Endothelial cell of umbilical vein (primary cell): ENCODE results near the gene ANKHD1. TPM values are rescaled to one million over a fixed set of nuclear protein-coding genes. Genes with fewer than 3 reads are reported as not detected.

Experiments used
- BruUV-seq: library from RNA; stranded (reverse); fragments of 400-500 nt; replicated peaks from 2 replicates; lab custom pipeline; 2021; lab: Mats Ljungman, UMichigan
- CTCF ChIA-PET: fragments of 300-600, 350-600 bp; sonication (Branson Sonifier 250); formaldehyde crosslinking; loops from one replicate; lab custom pipeline; 2021; ENCODE audit warnings: antibody characterized with exemption, inconsistent platforms; lab: Charles Lee
- POLR2A ChIA-PET: fragments of 300-600, 350-600 bp; sonication (Branson Sonifier 250); formaldehyde crosslinking; loops from one replicate; lab custom pipeline; 2021; ENCODE audit warnings: antibody characterized with exemption, inconsistent platforms; lab: Charles Lee
- DNase-seq: peaks from one replicate; pipeline ENCODE4 v3.0.0-alpha.2; 2011; ENCODE audit warnings: low read depth, low spot score
- FAIRE-seq: peaks from 2 replicates; lab custom pipeline; 2011; peaks lifted over from hg19 to GRCh38; lab: Jason Lieb, UNC
- H2AFZ ChIP-seq: 2 replicates; pipeline ENCODE4 v1.6.0; 2012; ENCODE audit warnings: low read depth, low read length, control low read depth, inconsistent platforms
- H3K27ac ChIP-seq: 2 replicates; pipeline ENCODE4 v1.5.1; 2011; ENCODE audit warnings: low read depth, mild to moderate bottlenecking, control low read depth, low read length, moderate library complexity; ENCODE audit not compliant: insufficient read depth
- H3K27me3 ChIP-seq, 2 experiments: 2 replicates each; pipeline versions ENCODE4 v1.6.0 to v1.6.1; 2011; ENCODE audit warnings: low read length in 2 of 2, mixed read lengths in 1 of 2; ENCODE audit not compliant: control insufficient read depth in 2 of 2, insufficient read depth in 2 of 2
- H3K36me3 ChIP-seq, 2 experiments: 2 replicates in 1 of 2; 3 replicates in 1 of 2; pipeline ENCODE4 v1.5.1; 2011; ENCODE audit warnings: low read length in 2 of 2, mild to moderate bottlenecking in 1 of 2, moderate library complexity in 1 of 2; ENCODE audit not compliant: control insufficient read depth in 2 of 2, insufficient read depth in 2 of 2; ENCODE audit errors: extremely low read depth in 1 of 2
- H3K4me1 ChIP-seq: 3 replicates; pipeline ENCODE4 v1.5.1; 2011; ENCODE audit warnings: mild to moderate bottlenecking, low read length; ENCODE audit not compliant: control insufficient read depth, insufficient read depth; ENCODE audit errors: extremely low read depth
- H3K4me2 ChIP-seq: 2 replicates; pipeline ENCODE4 v1.6.1; 2011; ENCODE audit warnings: low read length, control low read depth, mixed read lengths; ENCODE audit not compliant: insufficient read depth
- H3K4me3 ChIP-seq, 3 experiments: fragments of 200-600 bp in 1 of 3; sonication (generic), shearing (Covaris generic) in 1 of 3; replicated peaks in 1 of 3; 2 replicates each; pipeline ENCODE4 v1.5.1; 2011 to 2016; ENCODE audit warnings: control low read depth in 3 of 3, low read length in 3 of 3, mild to moderate bottlenecking in 2 of 3, inconsistent platforms in 1 of 3, low read depth in 1 of 3, moderate library complexity in 1 of 3; ENCODE audit not compliant: insufficient read depth in 1 of 3
- H3K79me2 ChIP-seq: 2 replicates; pipeline ENCODE4 v1.6.0; 2012; ENCODE audit warnings: low read length, inconsistent platforms; ENCODE audit not compliant: control insufficient read depth, insufficient read depth
- H3K9ac ChIP-seq: replicated peaks from 2 replicates; pipeline ENCODE3; 2011; ENCODE audit warnings: low read length, control low read depth; ENCODE audit not compliant: insufficient read depth; ENCODE audit errors: extremely low read depth
- H3K9me1 ChIP-seq: replicated peaks from 3 replicates; pipeline ENCODE4 v1.6.0; 2011; ENCODE audit warnings: mild to moderate bottlenecking, low read length; ENCODE audit not compliant: control insufficient read depth, insufficient read depth; ENCODE audit errors: extremely low read depth
- H3K9me3 ChIP-seq: replicated peaks from 2 replicates; pipeline ENCODE4 v1.5.1; 2012; ENCODE audit warnings: low read length, inconsistent platforms; ENCODE audit not compliant: control insufficient read depth, insufficient read depth
- H4K20me1 ChIP-seq: replicated peaks from 2 replicates; pipeline ENCODE3; 2011; ENCODE audit warnings: mild to moderate bottlenecking, low read length; ENCODE audit not compliant: control insufficient read depth, insufficient read depth; ENCODE audit errors: extremely low read depth
- CTCF ChIP-seq, 2 donors: IDR thresholded peaks; 1 replicate in 1 of 2; 2 replicates in 1 of 2; pipeline ENCODE4 v1.5.1; 2011; ENCODE audit warnings: low read length in 2 of 2, mild to moderate bottlenecking in 2 of 2, moderate library complexity in 2 of 2, control low read depth in 1 of 2, inconsistent platforms in 1 of 2, low read depth in 1 of 2; ENCODE audit not compliant: insufficient read depth in 1 of 2; ENCODE audit errors: extremely low read depth in 1 of 2
- EZH2 ChIP-seq: IDR thresholded peaks from 2 replicates; pipeline ENCODE4 v1.6.1; 2012; ENCODE audit warnings: borderline replicate concordance, low read depth, mild to moderate bottlenecking, moderate library complexity, low read length, inconsistent platforms; ENCODE audit not compliant: severe bottlenecking
- FOS ChIP-seq: IDR thresholded peaks from 2 replicates; pipeline ENCODE4 v1.6.1; 2011; ENCODE audit warnings: mild to moderate bottlenecking, low read length, moderate library complexity, borderline replicate concordance; ENCODE audit not compliant: insufficient read depth
- GATA2 ChIP-seq: IDR thresholded peaks from 2 replicates; pipeline ENCODE4 v1.7.0; 2011; ENCODE audit warnings: low read depth, mild to moderate bottlenecking, moderate library complexity, mixed read lengths, low read length; ENCODE audit not compliant: insufficient read length, insufficient read depth
- JUN ChIP-seq: IDR thresholded peaks from 2 replicates; pipeline ENCODE4 v1.6.1; 2011; ENCODE audit warnings: borderline replicate concordance, low read depth; ENCODE audit not compliant: insufficient read length, insufficient read depth
- MAX ChIP-seq: IDR thresholded peaks from 2 replicates; pipeline ENCODE4 v1.6.1; 2011; ENCODE audit not compliant: insufficient read depth, insufficient read length
- MYC ChIP-seq: IDR thresholded peaks from one replicate; pipeline ENCODE4 v1.6.1; 2011; ENCODE audit warnings: mild to moderate bottlenecking, low read depth, low read length
- POLR2A ChIP-seq: IDR thresholded peaks from 2 replicates; pipeline ENCODE4 v1.6.1; 2012; ENCODE audit warnings: low read depth, mild to moderate bottlenecking, control low read depth, low read length
- POLR2AphosphoS5 ChIP-seq: IDR thresholded peaks from 2 replicates; pipeline ENCODE4 v1.6.1; 2012; ENCODE audit warnings: low read depth, mild to moderate bottlenecking, control low read depth, low read length, moderate library complexity; ENCODE audit not compliant: insufficient read depth
- dilution Hi-C: fragments of 300-500 bp; cut with MboI; formaldehyde crosslinking; loops from one replicate; pipeline ENCODE4 v1.15.0; 2019; ENCODE audit warnings: low sequenced_read_pairs; ENCODE audit not compliant: extremely low pct_ligation_motif_present
- intact Hi-C: fragments of 100-400 bp; cut with micrococcal nuclease; formaldehyde crosslinking; loops from one replicate; pipeline ENCODE4 v1.10.0; 2022
- polyA plus RNA-seq, 4 experiments: library from polyadenylated mRNA; depleted of rRNA in 3 of 4; stranded (reverse) in 3 of 4; unstranded in 1 of 4; fragments of >200 nt; gene quantifications; 2 replicates each; pipeline versions ENCODE4 v1.2.1 to v1.2.3, GENCODE V29; 2011 to 2012; ENCODE audit warnings: missing spikeins in 1 of 4
- total RNA-seq: library from RNA; stranded (reverse); gene quantifications from 2 replicates; pipeline ENCODE4 v1.2.3, GENCODE V29; 2021

ANKHD1 gene
- total and polyA plus RNA-seq, 2 donors (not counting 3 experiments of a cell fraction or from before 2014, with no cell fraction given), result 56.1 to 87.0 TPM

GRCh38 chr5:140361901-140362300 lies 39.7 kb upstream of the ANKHD1 start:
- Histone ChIP-seq H3K4me3 (no peak overlapping the region), H3K9me1 (no peaks in the 10 kb centered on the region), H2AFZ (no peak overlapping the region), H3K9me3 (no peaks in the 10 kb centered on the region), H4K20me1 (no peaks in the 10 kb centered on the region), H3K4me1 (peaks cover 3% of the 10 kb centered on the region), H3K9ac (no peak overlapping the region), H3K4me2 (no peak overlapping the region), H3K27me3 (no peaks in the 10 kb centered on the region), H3K36me3 (no peaks in the 10 kb centered on the region), H3K79me2 (no peaks in the 10 kb centered on the region), H3K27ac (no peak overlapping the region)
- FAIRE-seq (no peak), DNase-seq (no peak)
- dilution Hi-C loops (no loop called here), intact Hi-C loops (no loop called here)
- no TSS peak for BruUV-seq
- ChIA-PET POLR2A (no interaction called here), CTCF (interaction anchor here (0.9 to 4.9 kb wide), 8 partner anchors 10 to 360 kb away, joined by 3 to 112 read pairs (median 10); no protein-coding TSS in a partner anchor)
- TF ChIP-seq EZH2, result no peak
- TF ChIP-seq POLR2AphosphoS5, result no peak
- no peak for TF ChIP-seq MAX
- no peak for TF ChIP-seq MYC
- TF ChIP-seq FOS, result no peak
- no peak for TF ChIP-seq GATA2
- no peak for TF ChIP-seq JUN
- TF ChIP-seq CTCF (IDR thresholded peaks at IDR 0.05; ENCODE audit: extremely low read depth in 1 of 2, insufficient read depth in 1 of 2, low read depth in 1 of 2, low read length in 2 of 2), result no peak
- TF ChIP-seq POLR2A, result no peak
